Esophagus muscularis mucosa (tissue), 4 donors: ENCODE results near the gene CCDC137. TPM values are rescaled to one million over a fixed set of nuclear protein-coding genes. Genes with fewer than 3 reads are reported as not detected.

ENCODE experiments used
- DNase-seq: peaks from one replicate; pipeline ENCODE4 v3.0.0-alpha.2; 2017; ENCODE audit errors: extremely low spot score
- H3K27ac ChIP-seq, 4 donors: fragments of 200-600 bp; sonication (generic); replicated peaks in 1 of 4; 1 replicate in 3 of 4; 2 replicates in 1 of 4; pipeline ENCODE4 v1.5.1; 2016 to 2019; ENCODE audit warnings: mild to moderate bottlenecking in 1 of 4
- H3K27me3 ChIP-seq, 4 donors: fragments of 200-600 bp; sonication (generic); one replicate each; pipeline versions ENCODE4 v1.5.1 to v1.6.0; 2016 to 2019
- H3K36me3 ChIP-seq, 4 donors: fragments of 200-600 bp; sonication (generic); one replicate each; pipeline ENCODE4 v1.5.1; 2016 to 2019
- H3K4me1 ChIP-seq, 4 donors: fragments of 200-600 bp; sonication (generic); one replicate each; pipeline ENCODE4 v1.5.1; 2016 to 2019
- H3K4me3 ChIP-seq, 4 donors: fragments of 200-600 bp; sonication (generic); 1 replicate in 2 of 4; 2 replicates in 2 of 4; pipeline ENCODE4 v1.5.1; 2016 to 2019; ENCODE audit warnings: mild to moderate bottlenecking in 4 of 4, moderate library complexity in 1 of 4
- H3K9me3 ChIP-seq, 4 donors: fragments of 200-600 bp; sonication (generic); 1 replicate in 3 of 4; 2 replicates in 1 of 4; pipeline ENCODE4 v1.5.1; 2016 to 2019
- EP300 ChIP-seq: sonication (generic); formaldehyde crosslinking; IDR thresholded peaks from one replicate; pipeline ENCODE4 v1.6.1; 2017; ENCODE audit warnings: antibody characterized with exemption
- POLR2A ChIP-seq: fragments of 450-650 bp; IDR thresholded peaks from one replicate; pipeline ENCODE4 v1.6.1; 2017; ENCODE audit warnings: antibody characterized with exemption, moderate library complexity, mild to moderate bottlenecking, low read depth
- POLR2AphosphoS5 ChIP-seq, 2 donors: sonication (generic); formaldehyde crosslinking; IDR thresholded peaks; one replicate each; pipeline ENCODE4 v1.6.1; 2017; ENCODE audit warnings: antibody characterized with exemption in 2 of 2
- WGBS: methylation state at CpG from one replicate; pipeline ENCODE4 v1.1.5; 2018; 5-methylcytosine and 5-hydroxymethylcytosine counted together
- intact Hi-C: fragments of 100-400 bp; cut with DNase I; formaldehyde crosslinking; loops from one replicate; pipeline ENCODE4 v1.15.1; 2023
- total RNA-seq, 4 donors: library from RNA; depleted of rRNA; stranded (reverse); fragments of >200 nt; gene quantifications; one replicate each; pipeline versions ENCODE4 v1.1.0 to v1.2.1, GENCODE V29; 2016
- TF ChIP-seq, protein P1 (sequence below), 3 experiments: fragments of 200-600 bp in 2 of 3; fragments of 450-650 bp in 1 of 3; sonication (generic) in 2 of 3; IDR thresholded peaks; one replicate each; pipeline ENCODE4 v1.5.1; 2017 to 2019; ENCODE audit warnings: antibody characterized with exemption in 3 of 3, mild to moderate bottlenecking in 2 of 3, moderate library complexity in 1 of 3

Gene CCDC137
- total RNA-seq, 4 donors from 2014 or later, result 8.9 to 14.1 (median 12.6) TPM

DNA sequence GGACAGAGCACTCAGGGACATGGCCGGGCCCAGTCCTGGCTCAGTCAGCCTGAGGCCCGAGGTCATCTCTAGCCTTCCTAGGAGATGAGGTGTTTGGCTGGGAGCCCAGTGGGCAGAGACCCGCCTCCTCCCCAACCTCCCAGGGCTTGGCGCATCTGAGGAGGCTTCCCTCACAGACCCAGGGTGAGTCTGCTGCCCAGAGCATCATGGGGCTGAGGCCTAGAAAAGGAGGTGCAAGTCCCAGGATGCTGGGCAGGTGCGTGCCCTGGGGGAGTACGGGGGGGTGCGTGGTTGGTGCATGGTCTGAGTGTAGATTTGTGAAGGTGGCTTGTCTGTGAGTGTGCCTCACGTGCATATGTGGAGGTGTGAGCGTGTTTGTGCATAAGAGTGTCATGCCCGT is 14.8 kb upstream of the CCDC137 start:
- H3K27ac ChIP-seq, result no peak overlapping the region
- no peak for DNase-seq
- H3K27me3 ChIP-seq, result peaks cover 0 to 92% (median 28%) of the 10 kb centered on the region in 4 donors
- WGBS, result 89% methylated on average over 8 of the region's 10 CpGs
- no peaks in the 10 kb centered on the region for H3K36me3 ChIP-seq
- peaks cover 0 to 7% (median 5%) of the 10 kb centered on the region in 4 donors for H3K9me3 ChIP-seq
- intact Hi-C loops, result no loop called here
- H3K4me3 ChIP-seq, result no peak overlapping the region
- H3K4me1 ChIP-seq, result peaks cover 0 to 8% (median 3%) of the 10 kb centered on the region in 4 donors
- TF ChIP-seq POLR2A, result no peak
- TF ChIP-seq POLR2AphosphoS5 (IDR thresholded peaks at IDR 0.05), result no peak
- TF ChIP-seq EP300, result no peak
- TF ChIP-seq, protein P1, sequence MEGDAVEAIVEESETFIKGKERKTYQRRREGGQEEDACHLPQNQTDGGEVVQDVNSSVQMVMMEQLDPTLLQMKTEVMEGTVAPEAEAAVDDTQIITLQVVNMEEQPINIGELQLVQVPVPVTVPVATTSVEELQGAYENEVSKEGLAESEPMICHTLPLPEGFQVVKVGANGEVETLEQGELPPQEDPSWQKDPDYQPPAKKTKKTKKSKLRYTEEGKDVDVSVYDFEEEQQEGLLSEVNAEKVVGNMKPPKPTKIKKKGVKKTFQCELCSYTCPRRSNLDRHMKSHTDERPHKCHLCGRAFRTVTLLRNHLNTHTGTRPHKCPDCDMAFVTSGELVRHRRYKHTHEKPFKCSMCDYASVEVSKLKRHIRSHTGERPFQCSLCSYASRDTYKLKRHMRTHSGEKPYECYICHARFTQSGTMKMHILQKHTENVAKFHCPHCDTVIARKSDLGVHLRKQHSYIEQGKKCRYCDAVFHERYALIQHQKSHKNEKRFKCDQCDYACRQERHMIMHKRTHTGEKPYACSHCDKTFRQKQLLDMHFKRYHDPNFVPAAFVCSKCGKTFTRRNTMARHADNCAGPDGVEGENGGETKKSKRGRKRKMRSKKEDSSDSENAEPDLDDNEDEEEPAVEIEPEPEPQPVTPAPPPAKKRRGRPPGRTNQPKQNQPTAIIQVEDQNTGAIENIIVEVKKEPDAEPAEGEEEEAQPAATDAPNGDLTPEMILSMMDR (IDR thresholded peaks at IDR 0.05), result no peak

DNA sequence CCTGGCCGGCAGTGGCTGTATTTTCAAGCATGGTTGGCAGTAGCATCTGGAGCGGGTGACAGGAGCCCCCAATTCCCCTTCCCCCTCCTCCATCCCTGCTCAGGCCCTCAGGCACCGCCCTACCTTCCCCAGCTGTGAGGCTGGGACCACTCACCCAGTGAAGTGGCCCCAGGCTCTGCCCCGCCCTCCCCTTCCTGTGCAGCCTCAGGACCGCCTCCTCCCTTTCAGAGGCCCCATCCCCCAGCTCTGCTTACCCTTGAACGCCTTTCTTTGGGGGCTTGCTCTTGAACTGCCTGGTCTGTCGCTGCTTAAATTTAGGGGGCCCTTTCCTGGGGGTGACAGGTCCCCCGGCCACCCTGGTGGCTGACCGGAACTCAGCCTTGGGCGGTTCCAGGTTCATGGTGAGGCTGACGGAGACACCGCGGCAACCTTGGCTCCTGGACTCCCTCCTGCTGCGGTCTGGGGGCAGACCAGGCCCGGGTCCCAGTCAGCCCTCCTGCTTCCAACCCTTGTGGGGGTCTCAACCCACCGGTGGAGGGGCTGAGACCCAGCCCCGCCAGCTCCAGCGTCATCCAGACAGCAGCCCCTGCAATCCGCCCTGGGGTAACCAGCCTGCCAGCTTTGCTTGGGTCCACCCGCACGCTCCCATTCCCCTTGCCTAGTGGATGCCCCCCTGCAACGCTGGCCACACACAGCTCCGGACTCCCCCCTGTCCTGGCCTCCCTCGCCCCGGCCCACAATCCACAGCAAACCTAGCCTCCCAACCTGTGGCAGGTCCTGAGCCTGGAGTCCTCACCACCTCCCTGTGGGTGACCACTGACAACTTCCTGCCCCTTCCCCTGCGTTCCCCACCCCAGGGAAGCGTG is 13.4 kb upstream of the CCDC137 start:
- no peaks in the 10 kb centered on the region for H3K36me3 ChIP-seq
- TF ChIP-seq POLR2AphosphoS5 (IDR thresholded peaks at IDR 0.05) (no peak), POLR2A (no peak), EP300 (no peak)
- TF ChIP-seq, protein P1 (IDR thresholded peaks at IDR 0.05), result no peak
- DNase-seq, result no peak
- peaks cover 0 to 4% (median 1%) of the 10 kb centered on the region in 4 donors for H3K4me1 ChIP-seq
- H3K27ac ChIP-seq, result no peak overlapping the region
- H3K27me3 ChIP-seq, result peaks cover 0 to 77% (median 26%) of the 10 kb centered on the region in 4 donors
- H3K4me3 ChIP-seq, result no peak overlapping the region
- intact Hi-C loops, result no loop called here
- peaks cover 0 to 7% (median 5%) of the 10 kb centered on the region in 4 donors for H3K9me3 ChIP-seq
- 27% methylated on average over 8 of the region's 27 CpGs for WGBS

DNA sequence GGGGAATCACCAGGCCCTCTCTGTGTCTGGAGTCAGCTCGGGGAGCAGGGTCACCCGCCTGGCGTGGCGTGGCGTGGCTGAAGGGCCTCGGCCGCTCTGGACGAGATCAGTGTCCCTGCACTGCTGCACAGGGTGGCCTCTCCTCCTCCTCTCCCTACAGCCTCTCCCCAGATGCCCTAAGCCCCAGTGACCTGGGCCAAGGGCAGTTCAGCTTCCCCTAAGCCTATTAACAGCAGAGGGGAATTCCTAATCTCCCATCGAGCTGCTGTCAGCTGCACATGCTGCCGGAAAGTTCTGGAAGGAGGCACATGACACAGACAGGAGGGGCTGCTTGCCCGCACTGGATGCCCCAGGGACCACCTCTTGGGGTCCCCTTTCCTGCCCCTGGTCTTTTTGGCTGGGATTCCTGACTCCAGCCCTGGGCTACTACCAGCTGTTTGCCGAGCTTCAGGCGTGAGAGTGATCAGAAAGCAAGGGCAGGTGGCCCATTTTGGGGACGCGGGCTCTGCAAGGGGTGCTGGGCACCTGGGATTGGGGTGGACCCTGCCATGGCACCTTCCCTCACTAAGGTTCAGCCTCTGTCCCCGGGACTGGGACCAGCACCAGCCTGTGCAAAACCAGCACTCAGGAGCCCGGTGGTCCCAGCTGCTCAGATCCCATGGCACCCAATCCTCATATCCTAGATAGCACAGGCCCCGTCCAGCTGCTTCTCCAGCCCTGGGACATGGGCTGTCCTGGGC is 11.0 kb upstream of the CCDC137 start:
- no peaks in the 10 kb centered on the region for H3K9me3 ChIP-seq
- H3K27ac ChIP-seq, result no peak overlapping the region
- no peaks in the 10 kb centered on the region for H3K4me1 ChIP-seq
- TF ChIP-seq POLR2AphosphoS5 (IDR thresholded peaks at IDR 0.05) (no peak), EP300 (no peak), POLR2A (no peak)
- TF ChIP-seq, protein P1 (IDR thresholded peaks at IDR 0.05), result no peak
- H3K27me3 ChIP-seq, result peaks cover 0 to 53% (median 6%) of the 10 kb centered on the region in 4 donors
- 60% methylated on average over 1 of the region's 18 CpGs for whole genome bisulfite sequencing
- intact Hi-C loops, result no loop called here
- no peak overlapping the region for H3K4me3 ChIP-seq
- H3K36me3 ChIP-seq, result no peaks in the 10 kb centered on the region
- DNase-seq, result no peak

DNA sequence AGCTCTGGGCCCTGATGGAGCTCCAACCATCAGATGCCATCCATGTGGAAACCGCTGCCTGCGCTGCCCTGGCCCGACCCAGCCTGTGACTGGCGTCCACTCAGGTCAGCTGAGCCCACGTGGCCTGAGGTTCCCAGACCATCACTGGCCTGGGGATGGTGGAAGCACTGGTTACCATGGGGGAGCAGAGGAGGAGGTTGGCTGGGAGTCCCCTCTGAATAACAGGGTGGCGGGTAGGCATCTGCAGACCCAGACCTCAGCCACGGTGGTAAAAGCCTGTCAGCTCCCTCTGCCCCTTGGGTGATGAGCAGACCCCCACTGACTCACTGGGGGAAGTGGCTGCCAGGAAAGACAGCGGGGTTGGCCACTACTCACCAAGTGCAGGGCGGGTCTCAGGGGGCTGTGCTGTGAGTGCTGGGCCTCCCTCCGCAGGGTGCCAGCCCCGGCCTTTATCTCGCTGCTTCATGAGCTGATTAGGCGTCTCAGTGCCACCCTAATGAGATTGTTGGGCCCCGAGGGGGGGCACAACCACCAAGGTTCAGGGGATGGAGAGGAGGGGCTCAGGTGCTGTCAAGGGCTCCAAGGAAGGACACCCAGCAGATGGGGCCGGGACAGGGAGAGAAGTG is 10.3 kb upstream of the CCDC137 start, which contains the start of gene PDE6G:
PDE6G (minus strand) TSS at position 425 of the 626 bp plus-strand sequence. CDS start 3,237 bp downstream, outside the sequence.
- Histone ChIP-seq H3K4me3 (no peak within 1 kb of the TSS), H3K27me3 (peaks cover 0 to 46% (median 3%) of the 10 kb centered on the region in 4 donors), H3K27ac (no peak within 1 kb of the TSS), H3K9me3 (no peaks in the 10 kb centered on the region), H3K4me1 (no peaks in the 10 kb centered on the region), H3K36me3 (no peaks in the 10 kb centered on the region)
- DNase-seq, result no peak
- WGBS, result 84% methylated on average over 10 of the region's 15 CpGs
- intact Hi-C loops, result no loop called here
- no peak for TF ChIP-seq EP300
- no peak for TF ChIP-seq POLR2AphosphoS5 (IDR thresholded peaks at IDR 0.05)
- TF ChIP-seq, protein P1 (IDR thresholded peaks at IDR 0.05), result no peak
- TF ChIP-seq POLR2A, result no peak
